Mesothelial cell of epicardium (in vitro differentiated cells): ENCODE data around the gene AAR2. TPM values are rescaled to one million over a fixed set of nuclear protein-coding genes. Genes with fewer than 3 reads are reported as not detected.

Experiments
- DNase-seq, 2 experiments: peaks; one replicate each; pipeline ENCODE4 v3.0.0; 2021; ENCODE audit warnings: low spot score in 2 of 2; ENCODE audit not compliant: unreplicated experiment in 2 of 2
- H3K27ac Mint-ChIP-seq: 2 replicates; pipeline ENCODE4 v1.8.0; 2021; ENCODE audit warnings: mixed read lengths
- H3K27me3 Mint-ChIP-seq: 2 replicates; pipeline ENCODE4 v1.8.0; 2021; ENCODE audit warnings: low read depth, mixed read lengths
- H3K36me3 Mint-ChIP-seq: 2 replicates; pipeline ENCODE4 v1.8.0; 2021; ENCODE audit warnings: mixed read lengths
- H3K4me1 Mint-ChIP-seq: 2 replicates; pipeline ENCODE4 v1.8.0; 2021; ENCODE audit warnings: mixed read lengths
- H3K4me3 Mint-ChIP-seq: 2 replicates; pipeline ENCODE4 v1.8.0; 2021; ENCODE audit warnings: mild to moderate bottlenecking, moderate library complexity, mixed read lengths
- H3K9me3 Mint-ChIP-seq: 2 replicates; pipeline ENCODE4 v1.8.0; 2021; ENCODE audit warnings: mixed read lengths
- total RNA-seq: library from RNA; stranded (reverse); gene quantifications from 3 replicates; pipeline ENCODE4 v1.2.1, GENCODE V29; 2021
- TF ChIP-seq, protein P1 (sequence below): fragments of 200-600 bp; sonication (generic); IDR thresholded peaks from one replicate; pipeline ENCODE4 v1.5.0; 2021; ENCODE audit warnings: antibody characterized with exemption; ENCODE audit not compliant: unreplicated experiment

AAR2 gene
- total RNA-seq, 1 donor from 2014 or later = 30.6 TPM

DNA sequence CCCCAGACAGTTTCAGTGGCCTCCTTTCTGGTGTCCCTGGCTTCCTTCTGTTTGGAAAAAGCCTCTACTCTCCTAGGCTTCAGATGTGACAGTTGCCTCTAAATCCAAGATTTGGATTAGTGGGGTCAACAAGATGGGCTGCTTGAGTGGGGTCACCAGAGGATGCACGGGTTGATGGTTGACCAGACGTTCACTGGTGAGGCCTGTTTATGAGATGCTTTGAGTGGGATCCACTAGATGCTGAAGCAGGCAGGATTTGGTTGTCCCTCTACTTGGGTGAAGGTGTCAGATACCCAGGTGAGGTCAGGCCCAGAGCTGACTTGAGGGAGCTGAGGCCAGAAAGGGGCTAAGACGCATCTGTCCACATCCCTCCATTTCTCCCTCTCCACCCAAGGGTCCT lies 61.8 kb downstream of the AAR2 start:
- Mint-ChIP-seq H3K27ac (no peak overlapping the region), H3K4me1 (no peaks in the 10 kb centered on the region), H3K36me3 (no peaks in the 10 kb centered on the region), H3K27me3 (peaks cover 86% of the 10 kb centered on the region), H3K4me3 (no peak overlapping the region), H3K9me3 (no peaks in the 10 kb centered on the region)
- TF ChIP-seq, protein P1, sequence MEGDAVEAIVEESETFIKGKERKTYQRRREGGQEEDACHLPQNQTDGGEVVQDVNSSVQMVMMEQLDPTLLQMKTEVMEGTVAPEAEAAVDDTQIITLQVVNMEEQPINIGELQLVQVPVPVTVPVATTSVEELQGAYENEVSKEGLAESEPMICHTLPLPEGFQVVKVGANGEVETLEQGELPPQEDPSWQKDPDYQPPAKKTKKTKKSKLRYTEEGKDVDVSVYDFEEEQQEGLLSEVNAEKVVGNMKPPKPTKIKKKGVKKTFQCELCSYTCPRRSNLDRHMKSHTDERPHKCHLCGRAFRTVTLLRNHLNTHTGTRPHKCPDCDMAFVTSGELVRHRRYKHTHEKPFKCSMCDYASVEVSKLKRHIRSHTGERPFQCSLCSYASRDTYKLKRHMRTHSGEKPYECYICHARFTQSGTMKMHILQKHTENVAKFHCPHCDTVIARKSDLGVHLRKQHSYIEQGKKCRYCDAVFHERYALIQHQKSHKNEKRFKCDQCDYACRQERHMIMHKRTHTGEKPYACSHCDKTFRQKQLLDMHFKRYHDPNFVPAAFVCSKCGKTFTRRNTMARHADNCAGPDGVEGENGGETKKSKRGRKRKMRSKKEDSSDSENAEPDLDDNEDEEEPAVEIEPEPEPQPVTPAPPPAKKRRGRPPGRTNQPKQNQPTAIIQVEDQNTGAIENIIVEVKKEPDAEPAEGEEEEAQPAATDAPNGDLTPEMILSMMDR = no peak
- no peak for DNase-seq

- DNase-seq = no peak
- peaks cover 88% of the 10 kb centered on the region for H3K27me3 Mint-ChIP-seq
Measured at GRCh38 chr20:36298795-36299339, 62.6 kb downstream of the AAR2 start.

GRCh38 chr20:36299459-36299858 lies 63.2 kb downstream of the AAR2 start:
- H3K27ac Mint-ChIP-seq = no peak overlapping the region
- H3K9me3 Mint-ChIP-seq = no peaks in the 10 kb centered on the region
- H3K27me3 Mint-ChIP-seq = peaks cover 93% of the 10 kb centered on the region
- TF ChIP-seq, protein P1 = no peak
- no peak for DNase-seq
- H3K4me3 Mint-ChIP-seq = no peak overlapping the region
- H3K4me1 Mint-ChIP-seq = no peaks in the 10 kb centered on the region
- no peaks in the 10 kb centered on the region for H3K36me3 Mint-ChIP-seq

More at GRCh38 chr20:36298795-36299339, 62.6 kb downstream of the AAR2 start:
- Mint-ChIP-seq H3K4me1 (no peaks in the 10 kb centered on the region), H3K27ac (no peak overlapping the region), H3K4me3 (no peak overlapping the region), H3K9me3 (no peaks in the 10 kb centered on the region), H3K36me3 (no peaks in the 10 kb centered on the region)
- TF ChIP-seq, protein P1 = no peak

GRCh38 chr20:36301359-36302119 lies 65.3 kb downstream of the AAR2 start:
- H3K4me3 Mint-ChIP-seq = no peak overlapping the region
- peaks cover 6% of the 10 kb centered on the region for H3K4me1 Mint-ChIP-seq
- H3K9me3 Mint-ChIP-seq = no peaks in the 10 kb centered on the region
- DNase-seq = no peak
- H3K27ac Mint-ChIP-seq = no peak overlapping the region
- H3K27me3 Mint-ChIP-seq = peaks cover 93% of the 10 kb centered on the region
- H3K36me3 Mint-ChIP-seq = no peaks in the 10 kb centered on the region
- TF ChIP-seq, protein P1 = no peak

GRCh38 chr20:36303020-36303595 lies 66.8 kb downstream of the AAR2 start:
- Mint-ChIP-seq H3K9me3 (no peaks in the 10 kb centered on the region), H3K27me3 (peaks cover 91% of the 10 kb centered on the region), H3K4me3 (no peak overlapping the region), H3K36me3 (no peaks in the 10 kb centered on the region), H3K4me1 (peaks cover 6% of the 10 kb centered on the region), H3K27ac (no peak overlapping the region)
- DNase-seq = no peak
- TF ChIP-seq, protein P1 = no peak
